Measurements from ENCODE around the gene PLA2G2F.

Gene PLA2G2F

GRCh38 chr1:20147846-20148570 is 8.9 kb downstream of the PLA2G2F start:
- Histone ChIP-seq H3K27me3 (ENCODE audit: insufficient read depth, poor library complexity, severe bottlenecking) (no peaks in the 10 kb centered on the region), H3K4me3 (replicated peaks; ENCODE audit: insufficient read depth, low read length) (no peak overlapping the region), H3K27ac (replicated peaks) (no peak overlapping the region)
- no peak for TF ChIP-seq GABPA (IDR thresholded peaks at IDR 0.05; ENCODE audit: low read depth)
- DNase-seq (ENCODE audit: low read depth in 1 of 2, low spot score in 1 of 2), result no peak

- DNase-seq (ENCODE audit: low read depth in 1 of 2, low spot score in 1 of 2), result no peak
- no peak overlapping the region for H3K27ac ChIP-seq (replicated peaks)
- H3K27me3 ChIP-seq (ENCODE audit: insufficient read depth, poor library complexity, severe bottlenecking), result no peaks in the 10 kb centered on the region
- no peak for TF ChIP-seq CTCF (IDR thresholded peaks at IDR 0.05; ENCODE audit: insufficient read depth, low read length)
- no peak for TF ChIP-seq GABPA (IDR thresholded peaks at IDR 0.05; ENCODE audit: low read depth)
- no peak for TF ChIP-seq SPI1 (IDR thresholded peaks at IDR 0.05; ENCODE audit: borderline replicate concordance, low read depth)
- no peak for TF ChIP-seq REST (IDR thresholded peaks at IDR 0.05; ENCODE audit: insufficient replicate concordance, low read depth)
- TF ChIP-seq POLR2AphosphoS5 (IDR thresholded peaks at IDR 0.05; ENCODE audit: low read depth), result no peak
- H3K4me3 ChIP-seq (replicated peaks; ENCODE audit: insufficient read depth, low read length), result no peak overlapping the region
Measured at GRCh38 chr1:20148571-20149500, 9.7 kb downstream of the PLA2G2F start.

- DNase-seq (ENCODE audit: low read depth in 1 of 2, low spot score in 1 of 2), result no peak
- no peak for TF ChIP-seq SPI1 (IDR thresholded peaks at IDR 0.05; ENCODE audit: borderline replicate concordance, low read depth)
- no peak for TF ChIP-seq GABPA (IDR thresholded peaks at IDR 0.05; ENCODE audit: low read depth)
- TF ChIP-seq POLR2AphosphoS5 (IDR thresholded peaks at IDR 0.05; ENCODE audit: low read depth), result no peak
- no peak for TF ChIP-seq REST (IDR thresholded peaks at IDR 0.05; ENCODE audit: insufficient replicate concordance, low read depth)
- TF ChIP-seq CTCF (IDR thresholded peaks at IDR 0.05; ENCODE audit: insufficient read depth, low read length), result no peak
- Histone ChIP-seq H3K27ac (replicated peaks) (no peak overlapping the region), H3K4me3 (replicated peaks; ENCODE audit: insufficient read depth, low read length) (no peak overlapping the region), H3K27me3 (ENCODE audit: insufficient read depth, poor library complexity, severe bottlenecking) (no peaks in the 10 kb centered on the region)
Measured at GRCh38 chr1:20149601-20150325, 10.6 kb downstream of the PLA2G2F start.

- H3K4me3 ChIP-seq (replicated peaks; ENCODE audit: insufficient read depth, low read length), result no peak overlapping the region
- no peak for DNase-seq (ENCODE audit: low read depth in 1 of 2, low spot score in 1 of 2)
- no peak overlapping the region for H3K27ac ChIP-seq (replicated peaks)
- TF ChIP-seq SPI1 (IDR thresholded peaks at IDR 0.05; ENCODE audit: borderline replicate concordance, low read depth), result no peak
- TF ChIP-seq POLR2AphosphoS5 (IDR thresholded peaks at IDR 0.05; ENCODE audit: low read depth), result no peak
- TF ChIP-seq GABPA (IDR thresholded peaks at IDR 0.05; ENCODE audit: low read depth), result no peak
- no peak for TF ChIP-seq REST (IDR thresholded peaks at IDR 0.05; ENCODE audit: insufficient replicate concordance, low read depth)
- no peak for TF ChIP-seq CTCF (IDR thresholded peaks at IDR 0.05; ENCODE audit: insufficient read depth, low read length)
- no peaks in the 10 kb centered on the region for H3K27me3 ChIP-seq (ENCODE audit: insufficient read depth, poor library complexity, severe bottlenecking)
Measured at GRCh38 chr1:20150326-20150705, 11.2 kb downstream of the PLA2G2F start.

Data from HL-60 (cell line).